IPS-18a (cell line): ENCODE results near the gene CLASP1.
"Not testable (repeated sequence)": the region's sequence is repeated elsewhere in the genome, so short reads cannot be mapped to it uniquely, and the experiment has no call there.

ENCODE experiments used
- H3K27ac ChIP-seq: one replicate; pipeline ENCODE4 v1.5.1; 2013; ENCODE audit warnings: low read length
- H3K27me3 ChIP-seq: one replicate; pipeline ENCODE4 v1.6.1; 2013; ENCODE audit warnings: mild to moderate bottlenecking, low read length; ENCODE audit not compliant: control insufficient read depth, insufficient read depth
- H3K36me3 ChIP-seq: one replicate; pipeline ENCODE4 v1.6.1; 2013; ENCODE audit warnings: low read depth, low read length; ENCODE audit not compliant: control insufficient read depth
- H3K4me1 ChIP-seq: one replicate; pipeline ENCODE4 v1.6.1; 2013; ENCODE audit warnings: low read depth, low read length; ENCODE audit not compliant: control insufficient read depth
- H3K4me3 ChIP-seq: one replicate; pipeline ENCODE4 v1.5.1; 2013; ENCODE audit warnings: low read length
- H3K9ac ChIP-seq: one replicate; pipeline ENCODE4 v1.6.1; 2013; ENCODE audit warnings: mild to moderate bottlenecking, low read length, moderate library complexity
- H3K9me3 ChIP-seq: one replicate; pipeline ENCODE4 v1.6.1; 2013; ENCODE audit warnings: low read depth, low read length; ENCODE audit not compliant: control insufficient read depth

CLASP1 gene

DNA sequence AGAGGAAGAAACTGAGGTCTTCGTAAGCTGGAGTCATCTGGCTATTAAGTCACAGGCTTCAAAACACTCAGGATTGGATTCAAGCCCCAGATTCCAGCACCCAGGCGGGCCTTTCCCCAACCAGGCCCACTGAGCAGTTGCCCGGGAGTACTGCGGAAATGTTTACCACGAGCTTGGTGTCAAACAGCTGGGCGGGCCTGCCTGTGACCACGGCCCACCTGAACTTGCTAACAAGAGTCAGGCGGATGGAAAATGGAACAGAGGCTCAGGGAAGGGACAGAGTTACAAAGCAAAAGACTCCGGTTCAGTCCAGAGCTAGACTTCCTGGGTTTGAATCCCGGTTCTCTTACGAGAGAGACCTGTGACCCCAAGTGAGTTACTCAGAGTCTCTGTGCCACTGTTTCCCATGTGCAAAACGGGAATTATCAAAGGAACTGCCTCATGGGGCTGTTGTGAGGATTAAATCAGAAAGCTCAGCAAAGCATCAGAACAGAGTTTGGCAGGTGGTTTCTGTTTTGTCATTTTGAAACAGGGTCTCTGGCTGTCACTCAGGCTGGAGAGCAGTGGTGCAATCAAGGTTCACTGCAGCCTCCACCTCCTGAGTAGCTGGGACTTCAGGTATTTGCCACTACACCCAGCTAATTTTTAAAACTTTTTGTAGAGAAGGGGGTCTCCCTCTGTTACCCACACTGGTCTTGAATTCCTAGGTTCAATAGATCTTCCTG is 315.3 kb downstream of the CLASP1 start:
- no peaks in the 10 kb centered on the region for H3K36me3 ChIP-seq
- H3K9ac ChIP-seq: no peak overlapping the region
- no peaks in the 10 kb centered on the region for H3K9me3 ChIP-seq
- H3K4me1 ChIP-seq: peaks cover 13% of the 10 kb centered on the region
- H3K4me3 ChIP-seq: no peak overlapping the region
- H3K27ac ChIP-seq: no peak overlapping the region
- H3K27me3 ChIP-seq: no peaks in the 10 kb centered on the region

DNA sequence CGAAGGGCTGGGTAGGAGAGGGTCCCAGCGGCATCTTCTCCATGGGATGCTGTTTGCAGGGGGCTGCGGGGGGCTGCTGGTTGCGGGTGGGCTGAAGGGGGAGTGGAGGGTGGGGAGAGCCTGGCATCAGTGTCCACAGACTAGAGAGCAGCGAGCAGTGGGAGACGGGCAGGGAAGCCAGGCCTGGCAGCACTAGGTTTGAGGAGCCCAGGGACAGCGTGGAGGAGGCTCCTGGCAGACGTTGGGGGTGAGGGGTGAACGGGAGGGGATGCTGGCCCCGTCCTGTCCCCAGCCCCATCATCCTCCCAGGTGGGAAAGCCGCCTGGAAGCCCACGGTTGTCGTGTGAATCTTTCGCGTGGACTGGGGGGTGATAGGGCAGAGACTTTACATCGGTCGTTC is 316.0 kb downstream of the CLASP1 start:
- Histone ChIP-seq H3K4me1 (peaks cover 13% of the 10 kb centered on the region), H3K27ac (no peak overlapping the region), H3K4me3 (no peak overlapping the region), H3K9ac (no peak overlapping the region), H3K9me3 (no peaks in the 10 kb centered on the region), H3K36me3 (no peaks in the 10 kb centered on the region), H3K27me3 (no peaks in the 10 kb centered on the region)

DNA sequence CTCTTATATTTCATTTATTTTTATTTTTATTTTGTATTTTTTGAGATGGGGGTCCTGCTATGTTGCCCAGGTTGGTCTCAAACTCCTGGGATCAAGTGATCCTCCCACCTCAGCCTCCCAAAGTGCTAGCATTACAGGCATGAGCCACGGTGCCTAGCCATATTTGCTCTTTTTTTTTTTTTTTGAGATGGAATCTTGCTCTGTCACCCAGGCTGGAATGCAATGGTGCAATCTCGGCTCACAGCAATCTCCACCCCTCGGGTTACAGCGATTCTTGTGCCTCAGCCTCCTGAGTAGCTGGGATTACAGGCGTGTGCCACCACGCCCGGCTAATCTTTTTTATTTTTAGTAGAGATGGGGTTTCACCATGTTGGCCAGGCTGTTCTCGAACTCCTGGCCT is 317.9 kb downstream of the CLASP1 start:
- H3K9me3 ChIP-seq, H3K4me3 ChIP-seq, H3K9ac ChIP-seq, H3K36me3 ChIP-seq, H3K27me3 ChIP-seq, H3K4me1 ChIP-seq, H3K27ac ChIP-seq: not testable (repeated sequence)

DNA sequence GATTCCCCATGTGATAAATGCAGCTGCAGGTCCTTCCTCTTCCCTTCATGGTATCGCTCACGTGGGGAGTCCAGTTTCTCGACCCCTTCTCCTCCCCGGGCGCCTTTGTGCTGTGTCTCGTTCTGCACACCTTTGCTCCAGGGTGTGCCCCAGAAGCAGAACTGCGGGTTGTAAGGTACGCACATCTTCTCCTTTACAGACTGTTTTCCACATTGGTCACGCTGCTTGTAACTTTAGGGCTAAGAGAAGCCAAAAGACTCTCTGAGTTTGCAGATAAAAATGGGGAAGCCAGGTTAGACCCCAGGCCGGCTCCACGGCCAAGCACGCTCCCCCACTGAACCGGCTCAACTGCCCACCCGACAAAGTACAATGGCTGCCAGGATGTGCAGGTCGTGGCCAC is 318.3 kb downstream of the CLASP1 start:
- no peaks in the 10 kb centered on the region for H3K36me3 ChIP-seq
- peaks cover 9% of the 10 kb centered on the region for H3K4me1 ChIP-seq
- no peak overlapping the region for H3K4me3 ChIP-seq
- no peak overlapping the region for H3K9ac ChIP-seq
- H3K27me3 ChIP-seq: no peaks in the 10 kb centered on the region
- H3K9me3 ChIP-seq: no peaks in the 10 kb centered on the region
- H3K27ac ChIP-seq: no peak overlapping the region

DNA sequence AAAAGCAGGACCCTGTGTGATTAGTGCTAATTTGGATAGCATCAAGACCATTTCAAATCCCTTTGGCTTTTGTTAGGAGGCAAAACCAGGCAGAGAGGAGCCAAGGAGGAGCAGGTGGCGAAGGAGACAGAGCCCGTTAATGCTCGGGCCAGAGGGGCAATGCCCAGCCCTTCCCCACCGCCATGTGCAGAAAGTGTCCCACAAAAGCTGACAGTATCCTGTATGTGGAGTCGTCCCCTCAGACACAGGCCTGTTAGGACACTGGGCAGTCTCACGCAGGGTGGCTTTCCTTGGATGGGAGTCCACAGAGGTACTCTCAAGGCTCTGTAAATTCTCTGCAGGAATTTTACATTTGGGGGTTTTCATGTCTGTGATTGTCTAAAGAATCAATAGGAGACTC is 319.5 kb downstream of the CLASP1 start:
- peaks cover under 1% of the 10 kb centered on the region for H3K4me1 ChIP-seq
- H3K9me3 ChIP-seq: no peaks in the 10 kb centered on the region
- H3K27ac ChIP-seq: no peak overlapping the region
- no peaks in the 10 kb centered on the region for H3K36me3 ChIP-seq
- no peak overlapping the region for H3K4me3 ChIP-seq
- no peak overlapping the region for H3K9ac ChIP-seq
- H3K27me3 ChIP-seq: no peaks in the 10 kb centered on the region

DNA sequence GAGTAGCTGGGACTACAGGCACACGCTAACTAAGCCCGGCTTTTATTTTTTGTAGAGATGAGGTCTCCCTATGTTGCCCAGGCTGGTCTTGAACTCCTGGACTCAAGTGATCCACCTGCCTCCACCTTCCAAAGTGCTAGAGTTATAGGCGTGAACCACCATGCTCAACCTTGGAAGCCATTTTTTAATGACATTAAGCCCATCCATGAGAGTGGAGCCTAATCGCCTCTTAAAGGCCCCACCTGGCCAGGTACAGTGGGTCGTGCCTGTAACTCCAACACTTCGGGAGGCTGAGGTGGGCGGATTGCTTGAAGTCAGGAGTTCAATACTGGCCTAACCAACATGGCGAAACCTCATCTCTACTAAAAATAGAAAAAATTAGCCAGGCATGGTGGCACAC is 322.6 kb downstream of the CLASP1 start:
- Histone ChIP-seq H3K4me3 (no peak overlapping the region), H3K36me3 (no peaks in the 10 kb centered on the region), H3K9ac (no peak overlapping the region), H3K27ac (no peak overlapping the region), H3K27me3 (no peaks in the 10 kb centered on the region), H3K4me1 (no peaks in the 10 kb centered on the region), H3K9me3 (no peaks in the 10 kb centered on the region)

DNA sequence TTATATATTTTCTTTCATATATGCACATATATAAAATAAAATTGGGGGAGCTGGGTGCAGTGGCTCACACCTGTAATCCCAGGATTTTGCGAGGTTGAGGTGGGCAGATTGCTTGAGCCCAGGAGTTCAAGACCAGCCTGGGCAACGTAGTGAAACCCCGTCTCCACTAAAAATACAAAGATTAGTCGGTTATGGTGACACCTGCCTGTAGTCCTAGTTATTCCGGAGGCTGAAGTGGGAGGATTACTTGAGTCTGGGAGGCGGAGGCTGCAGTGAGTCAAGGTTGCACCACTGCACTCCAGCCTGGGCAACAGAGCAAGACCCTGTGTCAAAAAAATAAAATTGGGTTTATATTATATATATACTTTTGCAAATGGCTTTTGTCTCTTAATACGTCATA is 324.7 kb downstream of the CLASP1 start:
- H3K4me3 ChIP-seq: no peak overlapping the region
- no peaks in the 10 kb centered on the region for H3K27me3 ChIP-seq
- no peak overlapping the region for H3K9ac ChIP-seq
- H3K4me1 ChIP-seq: no peaks in the 10 kb centered on the region
- H3K36me3 ChIP-seq: no peaks in the 10 kb centered on the region
- no peaks in the 10 kb centered on the region for H3K9me3 ChIP-seq
- no peak overlapping the region for H3K27ac ChIP-seq

DNA sequence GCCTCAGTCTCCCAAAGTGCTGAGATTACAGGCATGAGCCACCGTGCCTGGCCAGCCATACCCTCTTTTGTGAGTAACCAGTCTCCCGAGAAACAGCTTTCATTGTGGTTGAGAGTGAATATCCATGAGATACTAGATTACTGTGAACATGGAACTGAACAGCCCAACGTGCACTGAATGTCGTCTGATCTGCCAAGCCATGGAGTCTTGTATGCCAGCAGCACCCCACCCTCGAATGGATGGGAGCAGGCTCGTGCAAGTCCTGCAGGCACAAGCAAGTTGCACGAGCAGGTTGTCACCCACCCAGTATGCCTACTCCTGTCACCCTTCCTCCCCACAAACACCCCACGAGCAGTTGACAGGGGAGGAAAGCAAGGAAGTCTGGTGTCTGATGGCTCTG is 327.8 kb downstream of the CLASP1 start:
- Histone ChIP-seq H3K27me3 (no peaks in the 10 kb centered on the region), H3K27ac (no peak overlapping the region), H3K9ac (no peak overlapping the region), H3K4me1 (no peaks in the 10 kb centered on the region), H3K9me3 (no peaks in the 10 kb centered on the region), H3K4me3 (no peak overlapping the region), H3K36me3 (no peaks in the 10 kb centered on the region)

DNA sequence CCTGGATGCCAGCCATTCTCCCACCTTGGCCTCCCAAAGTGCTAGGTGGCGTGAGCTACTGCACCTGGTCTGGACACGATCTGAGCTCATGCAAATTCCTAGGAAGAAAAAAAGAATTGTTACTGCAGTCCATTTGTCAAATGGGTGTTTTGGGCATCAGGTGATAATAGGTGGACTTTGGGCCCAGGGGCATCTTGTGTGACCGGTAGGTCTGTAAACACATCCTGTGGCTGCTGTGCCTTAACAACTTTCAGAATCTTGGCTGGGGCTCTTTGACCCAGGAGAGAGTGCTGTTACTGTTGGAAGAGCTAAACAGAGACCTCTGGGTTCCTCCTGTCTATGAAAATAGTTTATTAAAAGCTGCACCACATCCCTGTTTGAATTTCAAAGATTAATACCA is 329.3 kb downstream of the CLASP1 start:
- Histone ChIP-seq H3K9ac (no peak overlapping the region), H3K27me3 (no peaks in the 10 kb centered on the region), H3K36me3 (no peaks in the 10 kb centered on the region), H3K4me1 (no peaks in the 10 kb centered on the region), H3K27ac (no peak overlapping the region), H3K4me3 (no peak overlapping the region), H3K9me3 (no peaks in the 10 kb centered on the region)

DNA sequence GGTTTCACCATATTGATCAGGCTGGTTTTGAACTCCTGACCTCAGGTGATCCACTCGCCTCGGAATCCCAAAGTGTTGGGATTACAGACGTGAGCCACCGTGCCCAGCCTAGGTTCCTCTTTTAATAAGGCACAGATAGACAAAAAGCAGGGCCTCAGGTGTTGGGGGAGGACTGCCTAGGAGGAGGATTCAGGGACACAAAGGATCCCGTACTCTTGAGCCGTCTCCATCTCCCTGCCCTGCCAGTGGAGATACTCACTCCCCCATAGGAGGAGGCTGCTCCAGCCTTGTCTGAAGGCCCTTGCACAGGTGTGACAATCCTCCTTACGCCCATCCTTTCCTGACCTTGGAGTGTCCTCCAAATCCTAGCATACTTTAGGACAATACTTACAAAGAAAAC is 332.3 kb downstream of the CLASP1 start:
- Histone ChIP-seq H3K27me3 (no peaks in the 10 kb centered on the region), H3K4me3 (no peak overlapping the region), H3K9ac (no peak overlapping the region), H3K36me3 (no peaks in the 10 kb centered on the region), H3K27ac (no peak overlapping the region), H3K9me3 (no peaks in the 10 kb centered on the region), H3K4me1 (no peaks in the 10 kb centered on the region)

DNA sequence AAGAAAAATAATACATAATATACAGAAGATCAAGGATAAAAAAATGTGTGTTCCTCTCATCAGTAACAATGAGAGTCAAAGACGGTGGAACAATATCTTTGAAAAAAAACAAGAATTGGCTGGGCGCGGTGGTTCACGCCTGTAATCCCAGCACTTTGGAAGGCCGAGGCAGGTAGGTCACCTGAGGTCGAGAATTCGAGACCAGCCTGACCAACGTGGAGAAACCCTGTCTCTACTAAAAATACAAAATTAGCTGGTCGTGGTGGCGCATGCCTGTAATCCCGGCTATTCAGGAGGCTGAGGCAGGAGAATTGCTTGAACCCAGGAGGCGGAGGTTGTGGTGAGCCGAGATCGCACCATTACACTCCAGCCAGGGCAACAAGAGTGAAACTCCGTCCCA is 335.6 kb downstream of the CLASP1 start:
- H3K4me1 ChIP-seq, H3K4me3 ChIP-seq, H3K9me3 ChIP-seq, H3K36me3 ChIP-seq, H3K9ac ChIP-seq, H3K27me3 ChIP-seq, H3K27ac ChIP-seq: not testable (repeated sequence)

DNA sequence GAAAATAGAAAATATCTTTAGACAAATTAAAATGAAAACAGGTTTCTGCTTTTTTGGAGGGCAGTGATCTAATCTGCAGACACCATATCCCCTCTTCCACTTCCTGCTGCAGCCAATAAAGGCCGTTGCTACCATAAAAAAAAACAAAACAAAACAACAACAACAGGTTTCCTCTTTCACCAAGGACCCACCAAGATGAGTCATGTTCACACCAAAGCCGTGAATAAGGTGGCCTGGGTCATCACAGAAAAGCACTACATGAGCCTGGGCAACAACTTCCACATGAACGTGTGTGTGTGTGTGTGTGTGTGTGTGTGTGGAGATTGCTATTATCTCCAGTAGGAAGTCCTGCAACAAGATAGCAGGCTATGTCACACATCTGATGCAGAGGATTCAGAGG is 339.5 kb downstream of the CLASP1 start:
- no peak overlapping the region for H3K27ac ChIP-seq
- no peaks in the 10 kb centered on the region for H3K9me3 ChIP-seq
- H3K27me3 ChIP-seq: no peaks in the 10 kb centered on the region

More for the DNA sequence above, 339.5 kb downstream of the CLASP1 start:
- H3K36me3 ChIP-seq: no peaks in the 10 kb centered on the region
- no peak overlapping the region for H3K4me3 ChIP-seq
- no peak overlapping the region for H3K9ac ChIP-seq
- no peaks in the 10 kb centered on the region for H3K4me1 ChIP-seq
